GM19240 (cell line): Measurements from ENCODE around the gene MARCHF2.

Experiments
- DNase-seq: peaks from one replicate; pipeline ENCODE4 v3.0.0; 2011; ENCODE audit warnings: low spot score; ENCODE audit not compliant: insufficient read length

MARCHF2 gene

GRCh38 chr19:8473648-8474476 lies 60.8 kb downstream of the MARCHF2 start:
- peak; percentile 56 for DNase-seq

GRCh38 chr19:8475005-8475404 lies 61.9 kb downstream of the MARCHF2 start:
- DNase-seq = no peak

DNA sequence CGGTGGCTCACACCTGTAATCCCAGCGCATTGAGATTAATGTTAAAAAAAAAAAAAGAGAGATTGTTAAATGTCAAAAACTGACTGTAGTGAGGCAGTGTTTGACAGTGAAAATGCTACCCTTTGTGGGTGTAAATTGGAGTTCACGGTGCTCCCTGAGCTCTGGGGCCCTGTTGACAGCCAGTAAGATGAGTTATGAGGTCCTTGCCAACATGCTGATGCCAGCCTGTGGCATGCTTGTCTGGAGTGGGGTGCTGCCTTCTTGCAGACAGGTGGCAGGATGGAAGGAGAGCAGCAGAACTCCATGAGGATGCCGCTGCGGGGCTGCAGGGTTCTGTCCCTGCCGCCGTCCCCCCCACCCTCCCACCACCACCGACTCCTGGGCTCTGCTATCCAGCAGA lies 63.4 kb downstream of the MARCHF2 start:
- DNase-seq = no peak

DNA sequence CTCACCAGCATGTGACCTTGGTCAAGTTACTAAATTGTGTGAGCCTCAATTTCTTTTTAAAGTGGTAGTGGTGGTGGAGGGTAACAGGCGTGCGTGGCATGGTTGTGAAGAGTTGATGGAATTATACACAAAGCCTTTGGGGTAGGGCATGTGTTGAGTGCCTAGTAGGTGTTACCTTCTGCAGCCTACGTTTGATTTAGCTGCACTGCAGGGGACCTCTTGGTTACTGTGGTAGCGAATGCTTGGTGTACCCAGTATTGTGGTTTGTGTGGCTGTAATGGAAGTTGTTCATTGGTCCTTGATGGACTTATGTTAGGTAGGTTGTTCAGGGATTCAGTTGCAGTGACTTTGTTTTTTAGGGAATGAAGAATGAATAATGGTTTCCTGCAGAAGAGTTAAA lies 64.8 kb downstream of the MARCHF2 start:
- DNase-seq = no peak

DNA sequence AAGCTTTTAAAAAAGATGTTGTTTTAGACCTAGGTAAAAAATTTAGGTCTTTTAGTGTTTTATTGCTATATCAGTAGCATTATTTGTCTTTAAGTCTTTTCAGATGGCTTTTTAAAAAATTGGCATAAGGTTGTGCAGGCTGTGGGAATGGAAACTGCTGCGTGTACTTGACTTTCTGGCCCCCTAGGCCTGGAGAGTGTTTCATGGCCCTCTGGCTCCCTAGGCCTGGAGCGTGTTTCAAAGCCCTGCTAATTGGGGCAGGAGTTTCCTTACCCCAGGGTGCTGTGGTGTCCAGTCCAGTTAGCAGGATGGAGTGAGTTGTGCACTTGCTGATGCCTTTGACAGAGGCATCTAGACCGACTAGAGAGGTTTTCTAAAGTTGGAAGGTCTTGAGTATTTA lies 65.5 kb downstream of the MARCHF2 start:
- no peak for DNase-seq

GRCh38 chr19:8481201-8481600 lies 68.1 kb downstream of the MARCHF2 start:
- no peak for DNase-seq

DNA sequence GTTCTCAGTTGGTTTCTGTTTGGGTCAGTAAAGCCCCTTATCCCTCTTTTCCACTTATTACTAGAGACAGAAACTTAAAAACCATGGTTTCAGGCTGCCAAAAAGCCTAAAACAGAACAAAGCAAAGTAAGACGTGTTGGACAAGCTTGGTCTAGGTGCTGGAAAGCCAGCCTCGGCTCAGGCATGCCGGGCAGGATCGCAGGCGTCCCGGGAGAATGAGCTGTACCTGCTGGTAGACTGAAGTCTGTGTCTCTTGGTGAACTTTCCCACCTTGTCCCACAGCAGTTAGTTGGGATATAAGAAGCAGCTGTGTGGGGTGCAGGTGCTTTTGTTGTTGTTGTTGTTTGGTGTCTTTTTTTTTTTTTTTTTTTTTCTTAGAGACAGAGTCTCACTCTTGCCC lies 68.5 kb downstream of the MARCHF2 start:
- no peak for DNase-seq

GRCh38 chr19:8482696-8483095 lies 69.6 kb downstream of the MARCHF2 start:
- DNase-seq = no peak

DNA sequence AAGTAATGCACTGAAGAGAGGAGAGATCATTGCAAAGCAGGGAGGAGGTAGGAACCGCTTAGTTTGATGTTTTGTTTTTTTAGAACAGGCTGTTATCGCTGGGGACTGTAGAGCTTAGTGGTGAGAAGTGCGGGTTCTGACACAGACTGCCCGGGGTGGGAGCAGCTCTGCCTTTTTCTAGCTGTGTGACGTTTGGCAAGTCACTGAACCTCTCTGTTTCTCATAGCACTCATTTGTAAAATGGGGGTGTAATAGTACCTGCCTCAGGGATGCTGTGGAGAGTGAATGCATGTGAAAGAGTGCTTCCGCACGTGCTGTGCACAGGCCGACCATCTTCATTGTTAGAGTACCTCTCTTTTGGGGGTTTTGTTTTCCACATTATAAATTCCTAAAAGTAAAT lies 70.1 kb downstream of the MARCHF2 start:
- no peak for DNase-seq

GRCh38 chr19:8484331-8484894 lies 71.3 kb downstream of the MARCHF2 start:
- no peak for DNase-seq

DNA sequence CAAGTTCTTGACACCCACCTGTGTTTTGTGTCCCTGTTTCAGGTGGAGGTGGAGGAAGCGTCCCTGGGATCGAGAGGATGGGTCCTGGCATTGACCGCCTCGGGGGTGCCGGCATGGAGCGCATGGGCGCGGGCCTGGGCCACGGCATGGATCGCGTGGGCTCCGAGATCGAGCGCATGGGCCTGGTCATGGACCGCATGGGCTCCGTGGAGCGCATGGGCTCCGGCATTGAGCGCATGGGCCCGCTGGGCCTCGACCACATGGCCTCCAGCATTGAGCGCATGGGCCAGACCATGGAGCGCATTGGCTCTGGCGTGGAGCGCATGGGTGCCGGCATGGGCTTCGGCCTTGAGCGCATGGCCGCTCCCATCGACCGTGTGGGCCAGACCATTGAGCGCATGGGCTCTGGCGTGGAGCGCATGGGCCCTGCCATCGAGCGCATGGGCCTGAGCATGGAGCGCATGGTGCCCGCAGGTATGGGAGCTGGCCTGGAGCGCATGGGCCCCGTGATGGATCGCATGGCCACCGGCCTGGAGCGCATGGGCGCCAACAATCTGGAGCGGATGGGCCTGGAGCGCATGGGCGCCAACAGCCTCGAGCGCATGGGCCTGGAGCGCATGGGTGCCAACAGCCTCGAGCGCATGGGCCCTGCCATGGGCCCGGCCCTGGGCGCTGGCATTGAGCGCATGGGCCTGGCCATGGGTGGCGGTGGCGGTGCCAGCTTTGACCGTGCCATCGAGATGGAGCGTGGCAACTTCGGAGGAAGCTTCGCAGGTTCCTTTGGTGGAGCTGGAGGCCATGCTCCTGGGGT lies 72.7 kb downstream of the MARCHF2 start:
- no peak for DNase-seq

GRCh38 chr19:8486661-8487136 lies 73.6 kb downstream of the MARCHF2 start:
- DNase-seq = no peak

DNA sequence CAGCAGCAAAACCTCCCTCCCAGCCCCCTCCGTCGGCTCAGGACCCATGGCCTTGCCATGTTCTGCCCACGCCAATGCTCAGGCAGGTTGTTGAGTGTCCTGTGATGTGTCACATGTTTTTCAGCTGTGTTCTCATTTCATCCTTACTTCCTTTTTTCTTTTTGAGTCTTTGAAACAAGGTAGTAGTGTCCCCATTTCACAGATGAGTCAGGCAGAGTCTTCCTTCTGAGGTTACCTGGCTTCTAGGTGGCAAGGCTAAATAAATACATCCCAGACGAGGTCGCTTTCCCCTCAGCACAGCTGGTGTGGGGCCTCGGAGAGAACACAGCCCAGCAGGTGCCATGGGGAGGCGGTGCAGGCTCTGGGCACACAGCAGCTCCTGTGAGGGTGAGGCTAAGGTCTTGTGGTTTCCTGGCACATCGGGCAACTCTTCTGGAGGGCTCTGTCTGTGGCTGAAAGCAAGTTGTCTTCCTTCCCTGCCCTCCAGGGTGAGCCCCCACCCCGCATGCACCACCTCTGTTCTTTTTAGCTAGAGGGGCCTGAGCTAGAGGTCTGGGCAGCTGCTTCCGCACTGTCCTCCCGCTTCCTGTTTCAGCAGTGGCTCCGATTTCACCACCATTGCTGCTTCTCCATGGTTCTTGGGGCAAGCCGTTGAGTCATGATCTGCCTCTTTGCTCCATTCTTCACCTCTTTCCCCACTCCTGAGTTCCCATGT lies 74.2 kb downstream of the MARCHF2 start:
- no peak for DNase-seq

DNA sequence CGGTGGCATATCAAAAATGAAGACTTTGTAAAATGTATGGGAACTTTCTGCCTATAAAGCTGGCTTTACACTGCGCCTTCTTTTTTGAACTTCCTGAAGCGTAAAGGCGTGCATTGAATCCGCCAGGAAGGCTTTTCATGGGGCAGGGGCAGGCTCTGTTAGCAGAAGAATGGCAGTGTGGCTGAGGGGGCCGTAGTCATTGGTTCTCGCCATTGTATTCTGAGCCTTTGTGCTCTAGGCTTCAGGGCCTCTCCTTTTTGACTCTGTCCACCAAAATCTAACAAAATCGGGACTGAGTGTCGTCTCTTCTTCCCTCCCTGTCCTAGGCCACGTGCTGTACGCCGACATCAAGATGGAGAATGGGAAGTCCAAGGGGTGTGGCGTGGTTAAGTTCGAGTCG lies 75.3 kb downstream of the MARCHF2 start:
- no peak for DNase-seq
